HG02938 (cell line): ENCODE data around the gene ACP3.

Experiments
- ATAC-seq: cut with Tn5 transposase; IDR thresholded peaks from one replicate; pipeline ENCODE4 v1.9.1; 2021; ENCODE audit warnings: mild to moderate bottlenecking, moderate library complexity; ENCODE audit not compliant: unreplicated experiment

ACP3 gene

GRCh38 chr3:132405188-132405587 lies 88.0 kb downstream of the ACP3 start:
- ATAC-seq = no peak

- ATAC-seq = no peak
Observed at GRCh38 chr3:132405609-132406299, 88.5 kb downstream of the ACP3 start.

GRCh38 chr3:132406587-132406986 lies 89.4 kb downstream of the ACP3 start:
- ATAC-seq = no peak

GRCh38 chr3:132407025-132407424 lies 89.8 kb downstream of the ACP3 start:
- ATAC-seq = no peak
